Liver (tissue), 9 donors: Measurements from ENCODE around the gene DNAJC10. TPM values are rescaled to one million over a fixed set of nuclear protein-coding genes. Genes with fewer than 3 reads are reported as not detected.
"Not testable (repeated sequence)": the region's sequence is repeated elsewhere in the genome, so short reads cannot be mapped to it uniquely, and the experiment has no call there.

ENCODE experiments used
- DNase-seq: peaks from one replicate; pipeline ENCODE4 v3.0.0-alpha.2; 2017; ENCODE audit warnings: low spot score
- H3K27ac ChIP-seq, 2 donors: one replicate each; pipeline ENCODE4 v1.7.0; 2013; ENCODE audit warnings: inconsistent platforms in 2 of 2, low read length in 2 of 2, control low read depth in 1 of 2, low read depth in 1 of 2, mild to moderate bottlenecking in 1 of 2
- H3K27me3 ChIP-seq, 4 donors: one replicate each; pipeline versions ENCODE4 v1.6.1 to v1.7.0; 2013; ENCODE audit warnings: low read length in 3 of 4, inconsistent platforms in 1 of 4, mild to moderate bottlenecking in 1 of 4, moderate library complexity in 1 of 4; ENCODE audit not compliant: control insufficient read depth in 4 of 4, insufficient read depth in 4 of 4
- H3K36me3 ChIP-seq, 4 donors: one replicate each; pipeline versions ENCODE4 v1.6.1 to v1.7.0; 2013; ENCODE audit warnings: low read length in 3 of 4, mild to moderate bottlenecking in 3 of 4, low read depth in 1 of 4, moderate library complexity in 1 of 4; ENCODE audit not compliant: control insufficient read depth in 4 of 4, insufficient read depth in 3 of 4
- H3K4me1 ChIP-seq, 4 donors: one replicate each; pipeline versions ENCODE4 v1.6.1 to v1.7.0; 2013; ENCODE audit warnings: low read length in 3 of 4, mild to moderate bottlenecking in 3 of 4, moderate library complexity in 1 of 4; ENCODE audit not compliant: control insufficient read depth in 4 of 4, insufficient read depth in 4 of 4
- H3K4me3 ChIP-seq, 3 donors: one replicate each; pipeline versions ENCODE4 v1.6.1 to v1.7.0; 2013; ENCODE audit warnings: low read length in 3 of 3, control low read depth in 1 of 3, low read depth in 1 of 3, mild to moderate bottlenecking in 1 of 3
- H3K9ac ChIP-seq, 2 donors: one replicate each; pipeline ENCODE4 v1.7.0; 2013; ENCODE audit warnings: low read length in 2 of 2, mild to moderate bottlenecking in 2 of 2, moderate library complexity in 2 of 2, control low read depth in 1 of 2, low read depth in 1 of 2
- H3K9me3 ChIP-seq, 4 donors: one replicate each; pipeline versions ENCODE4 v1.6.1 to v1.7.0; 2013; ENCODE audit warnings: low read length in 3 of 4; ENCODE audit not compliant: control insufficient read depth in 4 of 4
- EGR1 ChIP-seq, 2 donors: IDR thresholded peaks; 2 replicates each; pipeline ENCODE4 v1.6.1; 2016 to 2018; ENCODE audit warnings: antibody characterized with exemption in 2 of 2, low read depth in 2 of 2
- FOXA1 ChIP-seq: IDR thresholded peaks from 2 replicates; pipeline ENCODE4 v1.6.1; 2016; ENCODE audit warnings: antibody characterized with exemption
- FOXA2 ChIP-seq: IDR thresholded peaks from 2 replicates; pipeline ENCODE4 v1.6.1; 2016; ENCODE audit warnings: antibody characterized with exemption
- GABPA ChIP-seq, 2 donors: IDR thresholded peaks in 1 of 2; conservative IDR thresholded peaks in 1 of 2; 2 replicates each; pipeline ENCODE4 v1.6.1; 2016; ENCODE audit warnings: antibody characterized with exemption in 2 of 2, mild to moderate bottlenecking in 1 of 2, moderate library complexity in 1 of 2
- HNF4G ChIP-seq: IDR thresholded peaks from 2 replicates; pipeline ENCODE4 v1.6.1; 2016; ENCODE audit warnings: antibody characterized with exemption
- JUND ChIP-seq, 2 donors: IDR thresholded peaks; 2 replicates each; pipeline ENCODE4 v1.6.1; 2016; ENCODE audit warnings: antibody characterized with exemption in 2 of 2
- NR2F2 ChIP-seq: IDR thresholded peaks from 2 replicates; pipeline ENCODE4 v1.6.1; 2016; ENCODE audit warnings: antibody characterized with exemption
- RAD21 ChIP-seq, 2 donors: IDR thresholded peaks; 2 replicates each; pipeline ENCODE4 v1.6.1; 2016; ENCODE audit warnings: antibody characterized with exemption in 2 of 2, mild to moderate bottlenecking in 2 of 2
- RXRA ChIP-seq, 2 donors: IDR thresholded peaks; 2 replicates each; pipeline ENCODE4 v1.6.1; 2017 to 2018; ENCODE audit warnings: antibody characterized with exemption in 2 of 2, mild to moderate bottlenecking in 1 of 2
- WGBS: extraction: QIAGEN DNeasy Blood & Tissue Kit; methylation state at CpG from one replicate; pipeline ENCODE4 v1.1.7; 2013; 5-methylcytosine and 5-hydroxymethylcytosine counted together
- polyA plus RNA-seq, 2 donors: library from polyadenylated mRNA; stranded (reverse) in 1 of 2; unstranded in 1 of 2; fragments of 200-250 nt in 1 of 2; fragments of >200 nt in 1 of 2; fragmentation: Nextera tagmentation in 1 of 2; extraction: Ambion mirVana in 1 of 2; gene quantifications; one replicate each; pipeline versions ENCODE4 v1.2.1 to v1.2.3, GENCODE V29; 2013 to 2015
- total RNA-seq, 2 donors: library from RNA; depleted of rRNA; stranded (reverse); fragments of >200 nt; gene quantifications; one replicate each; pipeline ENCODE4 v1.2.3, GENCODE V29; 2014
- TF ChIP-seq, protein P1 (sequence below): IDR thresholded peaks from 2 replicates; pipeline ENCODE4 v1.6.1; 2016; ENCODE audit warnings: antibody characterized with exemption
- TF ChIP-seq, protein P2 (sequence below): fragments of 150-350 bp; IDR thresholded peaks from 2 replicates; pipeline ENCODE4 v1.5.1; 2017; ENCODE audit warnings: improper control_type of control experiment, low read depth, low read length; ENCODE audit not compliant: missing input control
- TF ChIP-seq, protein P3 (sequence below): IDR thresholded peaks from 2 replicates; pipeline ENCODE4 v1.6.1; 2016; ENCODE audit warnings: antibody characterized with exemption
- donor health status: healthy.
- donor health status: healthy.
- donor health status: healthy.
- donor health status: healthy.
- donor health status: healthy.

The DNAJC10 gene
- total and polyA plus RNA-seq, 4 donors = 16.3 to 46.4 (median 21.2) TPM

DNA sequence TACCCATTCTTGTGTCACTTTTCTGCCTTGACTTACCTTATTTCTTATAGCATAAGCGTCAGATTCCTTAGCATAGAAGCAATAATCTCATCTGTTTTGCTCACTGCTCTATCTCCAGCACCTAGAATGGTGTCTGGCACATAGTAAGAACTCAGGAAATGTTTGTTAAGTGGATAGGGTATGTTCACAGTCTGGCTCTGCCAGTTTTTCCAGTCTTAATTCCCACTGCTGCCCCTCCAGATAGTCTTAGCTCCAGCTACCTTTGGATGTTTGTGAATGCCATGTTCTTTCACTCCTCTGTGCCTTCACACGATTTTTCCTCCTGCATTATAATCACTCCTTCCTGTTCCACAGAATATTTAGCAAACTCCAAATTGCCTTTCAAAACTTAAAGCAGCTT lies 29.0 kb downstream of the DNAJC10 start:
- TF ChIP-seq, protein P1, sequence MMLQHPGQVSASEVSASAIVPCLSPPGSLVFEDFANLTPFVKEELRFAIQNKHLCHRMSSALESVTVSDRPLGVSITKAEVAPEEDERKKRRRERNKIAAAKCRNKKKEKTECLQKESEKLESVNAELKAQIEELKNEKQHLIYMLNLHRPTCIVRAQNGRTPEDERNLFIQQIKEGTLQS = no peak
- TF ChIP-seq, protein P2, sequence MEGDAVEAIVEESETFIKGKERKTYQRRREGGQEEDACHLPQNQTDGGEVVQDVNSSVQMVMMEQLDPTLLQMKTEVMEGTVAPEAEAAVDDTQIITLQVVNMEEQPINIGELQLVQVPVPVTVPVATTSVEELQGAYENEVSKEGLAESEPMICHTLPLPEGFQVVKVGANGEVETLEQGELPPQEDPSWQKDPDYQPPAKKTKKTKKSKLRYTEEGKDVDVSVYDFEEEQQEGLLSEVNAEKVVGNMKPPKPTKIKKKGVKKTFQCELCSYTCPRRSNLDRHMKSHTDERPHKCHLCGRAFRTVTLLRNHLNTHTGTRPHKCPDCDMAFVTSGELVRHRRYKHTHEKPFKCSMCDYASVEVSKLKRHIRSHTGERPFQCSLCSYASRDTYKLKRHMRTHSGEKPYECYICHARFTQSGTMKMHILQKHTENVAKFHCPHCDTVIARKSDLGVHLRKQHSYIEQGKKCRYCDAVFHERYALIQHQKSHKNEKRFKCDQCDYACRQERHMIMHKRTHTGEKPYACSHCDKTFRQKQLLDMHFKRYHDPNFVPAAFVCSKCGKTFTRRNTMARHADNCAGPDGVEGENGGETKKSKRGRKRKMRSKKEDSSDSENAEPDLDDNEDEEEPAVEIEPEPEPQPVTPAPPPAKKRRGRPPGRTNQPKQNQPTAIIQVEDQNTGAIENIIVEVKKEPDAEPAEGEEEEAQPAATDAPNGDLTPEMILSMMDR = no peak
- no peak for TF ChIP-seq EGR1 (IDR thresholded peaks at IDR 0.05; ENCODE audit: low read depth in 2 of 2)
- no peak for TF ChIP-seq RAD21 (IDR thresholded peaks at IDR 0.05)
- no peak for TF ChIP-seq RXRA (IDR thresholded peaks at IDR 0.05)
- TF ChIP-seq JUND (IDR thresholded peaks at IDR 0.05) = no peak
- TF ChIP-seq NR2F2 = no peak
- H3K4me1 ChIP-seq = no peaks in the 10 kb centered on the region
- H3K27me3 ChIP-seq = no peaks in the 10 kb centered on the region
- DNase-seq = no peak
- H3K27ac ChIP-seq = no peak overlapping the region
- H3K4me3 ChIP-seq = no peak overlapping the region
- 94% methylated on average over 2 of the region's 2 CpGs for WGBS
- H3K9ac ChIP-seq = no peak overlapping the region
- H3K36me3 ChIP-seq = peaks cover 6 to 31% (median 16%) of the 10 kb centered on the region in 4 donors
- no peaks in the 10 kb centered on the region for H3K9me3 ChIP-seq

DNA sequence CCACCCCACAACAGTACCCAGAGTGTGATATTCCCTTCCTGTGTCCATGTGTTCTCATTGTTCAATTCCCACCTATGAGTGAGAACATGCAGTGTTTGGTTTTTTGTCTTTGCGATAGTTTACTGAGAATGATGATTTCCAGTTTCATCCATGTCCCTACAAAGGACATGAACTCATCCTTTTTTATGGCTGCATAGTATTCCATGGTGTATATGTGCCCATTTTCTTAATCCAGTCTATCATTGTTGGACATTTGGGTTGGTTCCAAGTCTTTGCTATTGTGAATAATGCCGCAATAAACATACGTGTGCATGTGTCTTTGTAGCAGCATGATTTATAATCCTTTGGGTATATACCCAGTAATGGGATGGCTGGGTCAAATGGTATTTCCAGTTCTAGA lies 29.8 kb downstream of the DNAJC10 start:
- not testable (repeated sequence) for H3K27me3 ChIP-seq, H3K4me1 ChIP-seq, H3K9me3 ChIP-seq, H3K27ac ChIP-seq, H3K4me3 ChIP-seq, H3K9ac ChIP-seq, DNase-seq
- 94% methylated on average over 3 of the region's 3 CpGs for WGBS
- H3K36me3 ChIP-seq = peaks cover 6 to 28% (median 20%) of the 10 kb centered on the region in 4 donors

DNA sequence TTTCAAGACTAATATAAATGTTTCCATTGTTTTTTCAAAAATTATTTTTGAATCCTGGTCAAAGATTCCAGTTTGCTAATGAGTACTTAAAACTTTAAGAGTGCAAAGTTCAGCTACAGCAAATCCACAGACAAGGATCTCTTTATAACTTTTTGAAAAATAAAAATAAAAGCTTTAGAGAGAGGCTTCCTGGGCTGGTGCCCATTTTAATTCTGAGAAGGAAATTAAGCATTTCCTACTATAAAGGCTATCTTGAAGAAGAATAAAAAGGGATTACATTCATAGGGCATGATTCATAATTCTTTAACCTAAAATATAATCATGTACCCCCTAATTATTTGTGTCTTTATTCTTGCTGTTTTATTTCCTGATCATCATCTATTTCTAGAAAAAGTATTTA lies 38.2 kb downstream of the DNAJC10 start:
- TF ChIP-seq FOXA2 = no peak
- no peak for TF ChIP-seq EGR1 (IDR thresholded peaks at IDR 0.05; ENCODE audit: low read depth in 2 of 2)
- TF ChIP-seq RAD21 (IDR thresholded peaks at IDR 0.05) = no peak
- TF ChIP-seq, protein P1 = no peak
- no peak for TF ChIP-seq HNF4G
- TF ChIP-seq FOXA1 = no peak
- Histone ChIP-seq H3K27ac (no peak overlapping the region), H3K4me1 (no peaks in the 10 kb centered on the region), H3K4me3 (no peak overlapping the region), H3K36me3 (peaks cover 5 to 30% (median 21%) of the 10 kb centered on the region in 4 donors), H3K27me3 (no peaks in the 10 kb centered on the region), H3K9me3 (no peaks in the 10 kb centered on the region), H3K9ac (no peak overlapping the region)
- DNase-seq = no peak

DNA sequence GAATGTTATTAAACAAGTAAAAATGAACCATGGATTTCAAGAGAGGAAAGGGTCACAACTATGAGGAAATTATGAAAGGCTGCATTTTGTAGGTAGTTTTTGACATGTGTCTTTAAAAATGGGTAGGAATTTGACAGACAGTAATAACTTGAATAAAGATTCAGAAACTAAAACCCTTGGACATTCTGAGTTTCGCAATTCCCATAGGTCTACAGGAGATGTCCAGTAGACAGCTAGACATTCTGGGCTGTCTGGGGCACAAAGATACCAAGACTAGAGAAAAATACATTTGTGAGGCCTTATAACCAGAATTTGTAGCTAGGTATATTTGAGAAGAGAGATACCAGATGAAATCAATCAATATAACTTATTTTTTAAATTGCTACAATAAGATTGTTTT lies 42.3 kb downstream of the DNAJC10 start:
- Histone ChIP-seq H3K9me3 (no peaks in the 10 kb centered on the region), H3K9ac (no peak overlapping the region), H3K27me3 (no peaks in the 10 kb centered on the region), H3K27ac (no peak overlapping the region), H3K36me3 (peaks cover 5 to 22% (median 17%) of the 10 kb centered on the region in 4 donors), H3K4me1 (peaks cover 0 to 8% (median 3%) of the 10 kb centered on the region in 4 donors), H3K4me3 (no peak overlapping the region)
- DNase-seq = no peak
- TF ChIP-seq, protein P3, sequence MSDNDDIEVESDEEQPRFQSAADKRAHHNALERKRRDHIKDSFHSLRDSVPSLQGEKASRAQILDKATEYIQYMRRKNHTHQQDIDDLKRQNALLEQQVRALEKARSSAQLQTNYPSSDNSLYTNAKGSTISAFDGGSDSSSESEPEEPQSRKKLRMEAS = no peak
- TF ChIP-seq RXRA (IDR thresholded peaks at IDR 0.05) (no peak), GABPA (IDR thresholded peaks at IDR 0.05 in 1 of 2, conservative IDR thresholded peaks at IDR 0.05 in 1 of 2) (no peak), RAD21 (IDR thresholded peaks at IDR 0.05) (no peak), JUND (IDR thresholded peaks at IDR 0.05) (no peak), HNF4G (no peak)
- 53% methylated on average over 1 of the region's 1 CpG for WGBS
